ENCODE data around the gene CATSPERD.
"Not testable (repeated sequence)": the region's sequence is repeated elsewhere in the genome, so short reads cannot be mapped to it uniquely, and the experiment has no call there.

The CATSPERD gene

DNA sequence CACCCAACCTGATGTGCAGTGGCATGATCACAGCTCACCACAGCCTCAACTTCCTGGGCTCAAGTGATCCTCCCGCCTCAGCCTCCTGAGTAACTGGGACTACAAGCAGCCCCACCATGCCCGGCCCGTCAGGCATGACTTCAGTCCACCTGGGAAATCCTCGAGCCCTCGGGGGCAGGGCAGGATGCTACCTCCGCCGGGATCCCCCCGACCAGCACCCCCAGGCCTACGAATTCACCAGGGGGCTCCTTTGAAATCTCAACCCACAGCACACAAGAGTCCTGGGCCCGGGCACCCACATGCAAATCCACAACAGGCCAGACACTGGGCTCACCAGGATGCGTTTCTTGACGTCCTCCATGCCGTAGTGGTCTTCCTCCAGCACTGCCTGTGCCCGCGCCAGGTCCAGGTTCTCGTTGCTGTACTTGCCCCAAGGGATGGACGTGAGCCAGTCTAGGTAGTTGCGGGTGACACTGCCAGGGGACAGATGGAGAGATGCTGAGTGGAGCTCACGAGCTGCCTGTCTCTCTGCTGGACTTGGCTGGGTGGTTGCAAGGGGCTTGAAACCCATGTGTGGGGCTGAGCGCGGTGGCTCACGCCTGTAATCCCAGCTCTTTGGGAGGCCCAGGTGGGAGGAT, 19.9 kb upstream of the CATSPERD start:
- H3K36me3 ChIP-seq (ENCODE audit: control insufficient read depth, insufficient read depth, low read length) = peaks cover 48% of the 10 kb centered on the region
- H3K27ac ChIP-seq (ENCODE audit: insufficient read depth, low read length, poor library complexity, severe bottlenecking) = no peak overlapping the region
- no peaks in the 10 kb centered on the region for H3K27me3 ChIP-seq (replicated peaks; ENCODE audit: control insufficient read depth, insufficient read depth, low read length, poor library complexity, severe bottlenecking)
- H3K4me3 ChIP-seq (ENCODE audit: insufficient read depth, low read depth, low read length, poor library complexity, severe bottlenecking) = no peak overlapping the region
- H3K4me1 ChIP-seq (ENCODE audit: control insufficient read depth, insufficient read depth, low read length, poor library complexity, severe bottlenecking) = no peaks in the 10 kb centered on the region
- DNase-seq = no peak
- H3K9me3 ChIP-seq (ENCODE audit: control insufficient read depth, low read length) = no peaks in the 10 kb centered on the region

DNA sequence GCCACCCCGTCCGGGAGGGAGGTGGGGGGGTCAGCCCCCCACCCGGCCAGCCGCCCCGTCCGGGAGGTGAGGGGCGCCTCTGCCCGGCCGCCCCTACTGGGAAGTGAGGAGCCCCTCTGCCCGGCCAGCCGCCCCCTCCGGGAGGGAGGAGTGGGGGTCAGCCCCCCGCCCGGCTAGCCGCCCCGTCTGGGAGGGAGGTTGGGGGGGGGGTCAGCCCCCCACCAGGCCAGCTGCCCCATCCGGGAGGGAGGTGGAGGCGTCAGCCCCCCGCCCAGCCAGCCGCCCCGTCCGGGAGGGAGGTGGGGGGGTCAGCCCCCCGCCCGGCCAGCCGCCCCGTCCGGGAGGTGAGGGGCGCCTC, 18.4 kb upstream of the CATSPERD start:
- not testable (repeated sequence) for H3K9me3 ChIP-seq (ENCODE audit: control insufficient read depth, low read length); H3K4me1 ChIP-seq (ENCODE audit: control insufficient read depth, insufficient read depth, low read length, poor library complexity, severe bottlenecking); DNase-seq; H3K27me3 ChIP-seq (replicated peaks; ENCODE audit: control insufficient read depth, insufficient read depth, low read length, poor library complexity, severe bottlenecking); H3K27ac ChIP-seq (ENCODE audit: insufficient read depth, low read length, poor library complexity, severe bottlenecking); H3K4me3 ChIP-seq (ENCODE audit: insufficient read depth, low read depth, low read length, poor library complexity, severe bottlenecking)
- H3K36me3 ChIP-seq (ENCODE audit: control insufficient read depth, insufficient read depth, low read length) = peaks cover 48% of the 10 kb centered on the region

DNA sequence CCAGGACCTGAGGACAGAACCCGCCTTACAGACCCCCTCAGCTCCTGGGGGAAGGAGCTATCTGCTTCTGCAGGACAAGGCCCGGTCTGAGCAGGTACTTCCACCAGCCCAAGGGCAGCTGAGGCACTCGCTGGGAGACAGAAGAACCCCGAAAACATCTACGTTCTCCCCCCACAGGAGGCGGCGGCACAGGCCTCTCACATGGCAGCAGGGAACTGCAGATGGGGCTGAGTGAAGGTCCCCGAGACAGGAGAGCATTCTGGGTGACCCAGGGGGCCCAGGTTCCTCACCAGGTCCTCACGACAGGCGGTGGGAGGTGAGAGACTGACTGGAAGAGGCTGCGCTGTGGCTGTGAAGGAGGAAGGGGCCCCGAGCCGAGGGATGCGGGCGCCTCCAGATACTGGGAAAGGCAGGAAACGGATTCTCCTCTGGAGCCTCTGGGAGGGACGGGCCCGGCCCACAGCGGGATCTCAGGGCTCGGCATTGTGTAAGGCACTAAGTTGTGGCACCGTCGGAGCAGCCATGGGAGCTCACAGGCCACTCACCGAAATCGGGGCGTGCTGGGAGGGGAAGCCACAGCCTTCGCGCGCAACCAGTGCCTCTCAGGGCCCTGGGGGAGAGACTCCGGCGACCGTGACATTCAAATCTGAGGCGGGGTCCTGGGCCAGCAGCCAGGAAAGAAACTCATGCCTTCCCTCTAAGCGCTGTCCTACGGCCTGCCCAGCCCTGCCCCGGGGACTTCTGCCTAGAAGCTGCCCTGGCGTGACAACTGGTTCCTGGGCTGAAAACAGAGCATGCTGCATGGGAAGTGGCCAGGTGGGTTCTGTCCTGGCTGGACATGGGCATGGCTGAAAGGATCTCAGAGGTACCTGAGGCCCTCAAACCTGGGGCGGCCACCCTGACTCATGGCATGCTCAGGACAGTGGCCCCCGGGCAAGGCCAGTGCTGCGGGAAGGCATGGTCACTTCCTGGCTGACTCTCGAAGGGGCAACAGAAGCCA, 16.3 kb upstream of the CATSPERD start:
- Histone ChIP-seq H3K27me3 (replicated peaks; ENCODE audit: control insufficient read depth, insufficient read depth, low read length, poor library complexity, severe bottlenecking) (no peaks in the 10 kb centered on the region), H3K36me3 (ENCODE audit: control insufficient read depth, insufficient read depth, low read length) (peaks cover 43% of the 10 kb centered on the region), H3K27ac (ENCODE audit: insufficient read depth, low read length, poor library complexity, severe bottlenecking) (no peak overlapping the region), H3K4me1 (ENCODE audit: control insufficient read depth, insufficient read depth, low read length, poor library complexity, severe bottlenecking) (no peaks in the 10 kb centered on the region), H3K9me3 (ENCODE audit: control insufficient read depth, low read length) (no peaks in the 10 kb centered on the region), H3K4me3 (ENCODE audit: insufficient read depth, low read depth, low read length, poor library complexity, severe bottlenecking) (no peak overlapping the region)
- no peak for DNase-seq

DNA sequence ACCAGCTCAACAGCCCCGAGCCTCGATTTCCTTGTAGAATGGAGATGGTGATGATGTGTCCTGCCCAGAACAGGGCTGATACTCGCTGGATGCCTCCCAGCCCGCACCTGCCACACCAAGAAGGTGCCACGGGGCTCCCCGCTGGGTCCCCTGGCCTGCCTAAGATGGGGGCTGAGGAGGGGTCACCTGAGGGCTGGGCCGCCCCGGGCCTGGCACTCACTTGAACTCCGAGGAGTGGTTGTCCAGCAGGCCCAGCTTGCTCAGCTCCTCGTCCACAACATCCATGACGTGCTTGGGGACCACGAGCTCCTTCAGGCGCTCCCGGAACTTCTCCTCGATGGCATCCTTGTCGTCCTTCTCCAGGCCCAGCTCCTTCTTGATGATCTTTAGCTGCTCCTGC, 14.9 kb upstream of the CATSPERD start:
- H3K27ac ChIP-seq (ENCODE audit: insufficient read depth, low read length, poor library complexity, severe bottlenecking) = no peak overlapping the region
- no peaks in the 10 kb centered on the region for H3K4me1 ChIP-seq (ENCODE audit: control insufficient read depth, insufficient read depth, low read length, poor library complexity, severe bottlenecking)
- H3K9me3 ChIP-seq (ENCODE audit: control insufficient read depth, low read length) = no peaks in the 10 kb centered on the region
- peaks cover 44% of the 10 kb centered on the region for H3K36me3 ChIP-seq (ENCODE audit: control insufficient read depth, insufficient read depth, low read length)
- no peaks in the 10 kb centered on the region for H3K27me3 ChIP-seq (replicated peaks; ENCODE audit: control insufficient read depth, insufficient read depth, low read length, poor library complexity, severe bottlenecking)
- no peak for DNase-seq
- no peak overlapping the region for H3K4me3 ChIP-seq (ENCODE audit: insufficient read depth, low read depth, low read length, poor library complexity, severe bottlenecking)

DNA sequence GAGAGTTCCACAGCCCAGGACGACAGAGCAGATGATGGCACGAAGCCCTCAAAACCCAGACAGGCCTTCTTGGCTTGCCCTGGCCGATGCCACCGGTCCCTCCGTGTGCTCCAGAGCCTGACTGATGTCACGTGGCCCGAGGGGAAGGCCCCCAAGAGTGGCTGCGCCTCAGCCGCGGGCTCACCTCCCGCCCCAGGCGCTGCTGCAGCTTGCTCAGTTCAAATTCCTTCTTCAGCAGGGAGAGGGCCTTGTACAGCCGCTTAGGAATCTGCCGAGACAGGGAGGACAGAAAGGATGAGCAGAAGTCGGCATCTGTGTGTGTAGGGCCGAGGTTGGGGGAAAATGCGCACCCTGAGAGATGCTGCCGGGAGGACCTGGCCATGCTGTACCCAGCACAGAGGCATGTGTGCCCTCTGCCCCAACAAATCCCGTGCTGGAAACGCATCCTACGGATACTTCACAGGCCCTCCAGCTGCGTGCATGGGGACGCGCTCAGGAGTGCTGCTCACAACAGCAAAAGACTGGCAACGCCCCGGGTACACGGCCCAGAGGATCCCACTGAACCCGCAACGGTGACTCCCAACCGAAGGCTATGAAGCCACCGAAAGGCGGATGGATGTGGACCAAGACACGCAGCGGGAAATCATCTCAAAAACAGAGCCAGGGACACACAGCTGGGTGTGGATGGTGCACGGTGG, 13.4 kb upstream of the CATSPERD start:
- DNase-seq = no peak
- H3K27me3 ChIP-seq (replicated peaks; ENCODE audit: control insufficient read depth, insufficient read depth, low read length, poor library complexity, severe bottlenecking) = no peaks in the 10 kb centered on the region
- peaks cover 58% of the 10 kb centered on the region for H3K36me3 ChIP-seq (ENCODE audit: control insufficient read depth, insufficient read depth, low read length)
- H3K4me1 ChIP-seq (ENCODE audit: control insufficient read depth, insufficient read depth, low read length, poor library complexity, severe bottlenecking) = no peaks in the 10 kb centered on the region
- no peak overlapping the region for H3K27ac ChIP-seq (ENCODE audit: insufficient read depth, low read length, poor library complexity, severe bottlenecking)
- no peaks in the 10 kb centered on the region for H3K9me3 ChIP-seq (ENCODE audit: control insufficient read depth, low read length)
- no peak overlapping the region for H3K4me3 ChIP-seq (ENCODE audit: insufficient read depth, low read depth, low read length, poor library complexity, severe bottlenecking)

DNA sequence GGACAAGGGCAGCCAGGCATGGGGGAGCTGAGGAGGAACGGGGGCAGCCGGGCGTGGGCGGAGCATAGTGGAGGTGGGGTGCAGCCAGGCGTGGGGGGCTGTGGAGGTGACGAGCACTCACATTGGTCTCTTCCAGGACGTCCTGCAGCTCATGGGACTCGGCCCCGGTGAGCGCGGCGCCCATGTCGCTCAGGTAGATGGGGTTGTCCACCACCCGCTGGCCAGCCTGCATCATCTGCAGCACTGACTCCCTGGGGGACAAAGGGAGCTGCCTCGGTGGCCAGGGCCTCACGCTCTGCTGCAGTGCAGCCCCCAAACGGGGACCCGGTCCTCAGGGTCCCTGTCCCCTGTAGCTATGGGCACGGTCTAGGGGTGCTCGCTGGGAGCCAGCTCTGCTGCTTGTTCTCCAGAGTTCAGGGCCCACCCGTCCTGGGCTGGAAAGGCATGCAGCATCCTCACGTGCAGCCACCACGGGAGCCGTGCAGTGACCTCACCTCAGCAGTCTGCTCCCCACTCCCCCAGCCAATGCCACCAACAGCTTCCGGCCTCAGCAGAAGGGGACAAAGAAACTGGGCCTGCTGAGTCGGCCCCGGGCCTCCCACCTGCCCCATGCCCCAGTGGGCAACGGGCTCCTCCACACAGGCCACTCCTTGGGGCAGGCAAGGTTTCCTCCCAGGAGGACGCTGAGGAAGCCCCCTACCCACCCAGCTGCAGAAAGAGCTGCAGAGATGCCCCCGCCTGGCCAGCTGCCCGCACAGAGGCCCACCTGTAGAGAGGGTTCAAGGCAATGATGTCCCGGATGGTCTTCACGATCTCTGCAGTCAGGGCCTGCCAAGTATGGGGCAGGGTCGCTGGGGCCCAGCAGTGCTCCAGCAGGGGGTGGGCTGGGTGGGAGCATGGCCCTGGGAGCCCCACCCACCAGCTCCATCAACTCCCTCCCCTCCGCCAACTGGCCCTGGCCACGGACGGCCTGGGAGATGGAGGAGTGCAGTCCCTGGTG, 12.6 kb upstream of the CATSPERD start:
- no peaks in the 10 kb centered on the region for H3K27me3 ChIP-seq (replicated peaks; ENCODE audit: control insufficient read depth, insufficient read depth, low read length, poor library complexity, severe bottlenecking)
- no peaks in the 10 kb centered on the region for H3K4me1 ChIP-seq (ENCODE audit: control insufficient read depth, insufficient read depth, low read length, poor library complexity, severe bottlenecking)
- no peaks in the 10 kb centered on the region for H3K9me3 ChIP-seq (ENCODE audit: control insufficient read depth, low read length)
- H3K4me3 ChIP-seq (ENCODE audit: insufficient read depth, low read depth, low read length, poor library complexity, severe bottlenecking) = no peak overlapping the region
- H3K36me3 ChIP-seq (ENCODE audit: control insufficient read depth, insufficient read depth, low read length) = peaks cover 67% of the 10 kb centered on the region
- DNase-seq = no peak
- H3K27ac ChIP-seq (ENCODE audit: insufficient read depth, low read length, poor library complexity, severe bottlenecking) = no peak overlapping the region

DNA sequence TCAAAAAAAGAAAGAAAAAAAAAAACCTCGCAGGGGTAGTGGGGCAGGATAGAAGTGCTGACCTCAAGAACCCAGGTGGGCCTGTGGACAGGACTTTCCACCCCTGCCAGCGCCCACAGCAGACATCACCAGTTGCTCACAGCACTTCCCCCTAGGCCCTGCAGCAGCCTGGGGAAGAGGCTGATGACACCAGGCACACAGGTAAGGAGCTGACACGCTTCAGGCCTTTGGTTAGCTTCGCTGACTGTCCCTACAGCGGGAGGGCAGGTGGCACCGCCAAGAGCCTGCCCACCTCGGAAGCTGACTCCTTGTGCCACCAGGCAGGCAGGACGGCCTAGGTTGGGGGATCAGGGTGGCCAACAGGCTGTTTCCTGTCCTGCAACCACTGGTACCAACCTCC, 9.4 kb upstream of the CATSPERD start:
- no peak for DNase-seq
- peaks cover 60% of the 10 kb centered on the region for H3K36me3 ChIP-seq (ENCODE audit: control insufficient read depth, insufficient read depth, low read length)
- H3K27me3 ChIP-seq (replicated peaks; ENCODE audit: control insufficient read depth, insufficient read depth, low read length, poor library complexity, severe bottlenecking) = no peaks in the 10 kb centered on the region
- no peaks in the 10 kb centered on the region for H3K4me1 ChIP-seq (ENCODE audit: control insufficient read depth, insufficient read depth, low read length, poor library complexity, severe bottlenecking)
- H3K9me3 ChIP-seq (ENCODE audit: control insufficient read depth, low read length) = no peaks in the 10 kb centered on the region
- H3K27ac ChIP-seq (ENCODE audit: insufficient read depth, low read length, poor library complexity, severe bottlenecking) = no peak overlapping the region
- no peak overlapping the region for H3K4me3 ChIP-seq (ENCODE audit: insufficient read depth, low read depth, low read length, poor library complexity, severe bottlenecking)

DNA sequence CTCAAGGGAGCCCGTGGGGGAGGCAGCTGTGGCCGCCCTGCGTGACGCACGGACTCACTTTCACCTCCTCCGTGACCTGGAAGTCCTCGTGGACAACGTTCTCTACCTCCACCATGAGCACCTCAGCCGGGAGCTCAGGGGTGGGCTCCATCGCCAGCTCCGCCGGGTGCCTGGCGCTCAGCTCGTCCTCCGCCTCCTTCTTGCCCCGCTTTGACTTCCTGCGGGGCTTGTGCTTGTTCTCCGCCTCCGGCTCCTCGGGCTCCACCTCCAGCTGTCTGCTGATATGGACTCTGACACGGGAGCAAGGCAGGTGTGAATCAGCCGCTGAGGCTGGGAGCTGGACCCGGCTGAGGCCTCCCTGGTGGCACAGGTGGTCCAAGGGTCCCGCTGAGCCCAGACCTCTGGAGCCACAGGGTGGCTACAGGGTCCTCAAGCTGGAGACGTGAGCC, 8.7 kb upstream of the CATSPERD start:
- H3K4me1 ChIP-seq (ENCODE audit: control insufficient read depth, insufficient read depth, low read length, poor library complexity, severe bottlenecking) = no peaks in the 10 kb centered on the region
- no peak overlapping the region for H3K4me3 ChIP-seq (ENCODE audit: insufficient read depth, low read depth, low read length, poor library complexity, severe bottlenecking)
- no peaks in the 10 kb centered on the region for H3K9me3 ChIP-seq (ENCODE audit: control insufficient read depth, low read length)
- no peak for DNase-seq
- H3K36me3 ChIP-seq (ENCODE audit: control insufficient read depth, insufficient read depth, low read length) = peaks cover 53% of the 10 kb centered on the region
- no peak overlapping the region for H3K27ac ChIP-seq (ENCODE audit: insufficient read depth, low read length, poor library complexity, severe bottlenecking)
- H3K27me3 ChIP-seq (replicated peaks; ENCODE audit: control insufficient read depth, insufficient read depth, low read length, poor library complexity, severe bottlenecking) = no peaks in the 10 kb centered on the region

DNA sequence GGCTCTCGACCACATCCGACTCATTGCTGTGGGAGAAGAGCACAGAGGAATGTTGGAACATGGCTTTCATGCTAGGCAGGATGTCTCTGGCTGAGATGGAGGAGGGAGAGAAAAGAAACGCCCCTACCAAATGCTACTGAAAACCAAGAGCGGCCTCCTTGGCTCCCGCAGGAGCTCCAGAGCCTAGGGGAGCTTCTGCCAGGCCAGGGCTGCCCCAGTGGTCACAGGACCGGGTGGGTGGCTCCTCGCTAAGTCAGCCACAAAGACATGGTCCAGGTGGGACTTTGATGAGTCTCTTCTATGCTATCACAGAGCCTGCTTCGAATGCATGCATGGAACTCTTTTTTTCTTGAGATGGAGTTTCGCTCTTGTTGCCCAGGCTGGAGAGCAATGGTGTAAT, 7.2 kb upstream of the CATSPERD start:
- Histone ChIP-seq H3K4me1 (ENCODE audit: control insufficient read depth, insufficient read depth, low read length, poor library complexity, severe bottlenecking) (no peaks in the 10 kb centered on the region), H3K27ac (ENCODE audit: insufficient read depth, low read length, poor library complexity, severe bottlenecking) (no peak overlapping the region), H3K9me3 (ENCODE audit: control insufficient read depth, low read length) (no peaks in the 10 kb centered on the region), H3K27me3 (replicated peaks; ENCODE audit: control insufficient read depth, insufficient read depth, low read length, poor library complexity, severe bottlenecking) (no peaks in the 10 kb centered on the region), H3K4me3 (ENCODE audit: insufficient read depth, low read depth, low read length, poor library complexity, severe bottlenecking) (no peak overlapping the region), H3K36me3 (ENCODE audit: control insufficient read depth, insufficient read depth, low read length) (peaks cover 40% of the 10 kb centered on the region)
- no peak for DNase-seq

All from effector memory CD4-positive, alpha-beta T cell (primary cell).